Right lobe of liver (tissue), 4 donors: ENCODE data around the gene ACP3.

Source experiments
- POLR2A ChIP-seq: fragments of 450-650 bp; IDR thresholded peaks from one replicate; pipeline ENCODE4 v1.6.1; 2017; ENCODE audit warnings: antibody characterized with exemption, mild to moderate bottlenecking
- TF ChIP-seq, protein P1 (sequence below), 4 donors: fragments of 200-600 bp in 3 of 4; fragments of 450-650 bp in 1 of 4; IDR thresholded peaks; one replicate each; pipeline versions ENCODE4 v1.5.1 to v1.8.0; 2016 to 2022; ENCODE audit warnings: antibody characterized with exemption in 4 of 4, mild to moderate bottlenecking in 2 of 4
- donor health status: DM: no; HTN: no; CAD: no.
- donor health status: DM: no; HTN: no; CAD: no.
- donor health status: DM: no; HTN: yes; CAD: no.

DNA sequence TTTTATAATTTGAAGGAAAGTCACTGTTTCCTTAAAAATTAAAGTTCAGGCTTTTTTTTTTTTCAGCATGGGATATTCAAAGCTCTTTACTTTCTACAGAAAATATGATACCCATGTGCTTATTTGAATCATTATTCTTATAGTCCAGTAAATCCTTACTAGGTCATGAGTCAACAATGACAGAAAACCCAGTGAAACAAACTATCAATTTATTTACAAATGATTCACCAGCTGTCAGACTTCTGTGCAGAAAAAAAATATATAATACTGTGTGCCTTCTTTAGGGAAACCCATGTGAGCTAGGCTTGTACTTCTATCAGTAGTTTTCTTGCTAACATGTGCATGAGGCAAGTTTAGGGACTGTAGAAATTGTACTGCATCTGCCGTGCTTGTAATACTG, 1.2 kb downstream of the ACP3 start:
- TF ChIP-seq, protein P1, sequence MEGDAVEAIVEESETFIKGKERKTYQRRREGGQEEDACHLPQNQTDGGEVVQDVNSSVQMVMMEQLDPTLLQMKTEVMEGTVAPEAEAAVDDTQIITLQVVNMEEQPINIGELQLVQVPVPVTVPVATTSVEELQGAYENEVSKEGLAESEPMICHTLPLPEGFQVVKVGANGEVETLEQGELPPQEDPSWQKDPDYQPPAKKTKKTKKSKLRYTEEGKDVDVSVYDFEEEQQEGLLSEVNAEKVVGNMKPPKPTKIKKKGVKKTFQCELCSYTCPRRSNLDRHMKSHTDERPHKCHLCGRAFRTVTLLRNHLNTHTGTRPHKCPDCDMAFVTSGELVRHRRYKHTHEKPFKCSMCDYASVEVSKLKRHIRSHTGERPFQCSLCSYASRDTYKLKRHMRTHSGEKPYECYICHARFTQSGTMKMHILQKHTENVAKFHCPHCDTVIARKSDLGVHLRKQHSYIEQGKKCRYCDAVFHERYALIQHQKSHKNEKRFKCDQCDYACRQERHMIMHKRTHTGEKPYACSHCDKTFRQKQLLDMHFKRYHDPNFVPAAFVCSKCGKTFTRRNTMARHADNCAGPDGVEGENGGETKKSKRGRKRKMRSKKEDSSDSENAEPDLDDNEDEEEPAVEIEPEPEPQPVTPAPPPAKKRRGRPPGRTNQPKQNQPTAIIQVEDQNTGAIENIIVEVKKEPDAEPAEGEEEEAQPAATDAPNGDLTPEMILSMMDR (IDR thresholded peaks at IDR 0.05), result no peak
- no peak for TF ChIP-seq POLR2A
